ENCODE results near the gene VPS16. TPM values are rescaled to one million over a fixed set of nuclear protein-coding genes. Genes with fewer than 3 reads are reported as not detected.

VPS16 gene
- polyA plus RNA-seq (2011; rRNA removed) (33.5 and 36.7 TPM in 2 replicates), polyA minus RNA-seq (2011; rRNA and poly(A)+ RNA removed) (38.9 and 47.8 TPM in 2 replicates)

GRCh38 chr20:2840138-2840966 lies at the start of gene VPS16, which contains the start of gene PCED1A:
VPS16 (plus strand) TSS chr20:2840745; CDS start chr20:2840775, 30 bp downstream.
PCED1A (minus strand) TSS chr20:2840655; CDS start chr20:2839912, 743 bp downstream.
- TF ChIP-seq CTCF (IDR thresholded peaks at IDR 0.05; ENCODE audit: low read depth, low read length), result no peak
- CTCF ChIA-PET, result interaction anchor here (0.9 to 1.4 kb wide), 3 partner anchors 11 to 85 kb away, joined by 3 to 4 read pairs (median 4); no protein-coding TSS in a partner anchor
- H3K27me3 ChIP-seq (ENCODE audit: control insufficient read depth, insufficient read depth, low read length), result no peaks in the 10 kb centered on the region
- peaks cover 3% of the 10 kb centered on the region; the same call in 1 of the 2 replicates for H3K9me3 ChIP-seq (ENCODE audit: control insufficient read depth, insufficient read depth, low read length)
- peak; percentile 57 for DNase-seq (ENCODE audit: low read depth, low spot score)
- peak within 1 kb of the TSS; percentile 91 for H3K4me3 ChIP-seq (ENCODE audit: low read depth, low read length)
- POLR2A ChIA-PET, result interaction anchor here (1.0 to 1.2 kb wide), 2 partner anchors 23 to 33 kb away, joined by 3 read pairs; partner anchors contain the start of gene PTPRA
- H3K27ac ChIP-seq (ENCODE audit: low read depth, low read length), result peak within 1 kb of the TSS; percentile 86

- H3K4me3 ChIP-seq (ENCODE audit: low read depth, low read length), result no peak overlapping the region
- POLR2A ChIA-PET, result no interaction called here
- no peak overlapping the region for H3K27ac ChIP-seq (ENCODE audit: low read depth, low read length)
- peaks cover 16% of the 10 kb centered on the region for H3K27me3 ChIP-seq (ENCODE audit: control insufficient read depth, insufficient read depth, low read length)
- CTCF ChIA-PET, result no interaction called here
- no peak for TF ChIP-seq CTCF (IDR thresholded peaks at IDR 0.05; ENCODE audit: low read depth, low read length)
- no peaks in the 10 kb centered on the region for H3K9me3 ChIP-seq (ENCODE audit: control insufficient read depth, insufficient read depth, low read length)
- DNase-seq (ENCODE audit: low read depth, low spot score), result no peak
Measured at GRCh38 chr20:2793471-2793870, 47.1 kb upstream of the VPS16 start.

GRCh38 chr20:2794202-2794748 lies 46.3 kb upstream of the VPS16 start:
- ChIA-PET POLR2A (interaction anchor here (0.5 to 0.6 kb wide), 2 partner anchors 18 to 91 kb away, joined by 3 read pairs; no protein-coding TSS in a partner anchor), CTCF (no interaction called here)
- TF ChIP-seq CTCF (IDR thresholded peaks at IDR 0.05; ENCODE audit: low read depth, low read length), result no peak
- Histone ChIP-seq H3K27me3 (ENCODE audit: control insufficient read depth, insufficient read depth, low read length) (peaks cover 21% of the 10 kb centered on the region), H3K9me3 (ENCODE audit: control insufficient read depth, insufficient read depth, low read length) (no peaks in the 10 kb centered on the region), H3K27ac (ENCODE audit: low read depth, low read length) (no peak overlapping the region), H3K4me3 (ENCODE audit: low read depth, low read length) (no peak overlapping the region)
- DNase-seq (ENCODE audit: low read depth, low spot score), result no peak

- no peak for DNase-seq (ENCODE audit: low read depth, low spot score)
- Histone ChIP-seq H3K9me3 (ENCODE audit: control insufficient read depth, insufficient read depth, low read length) (no peaks in the 10 kb centered on the region), H3K27me3 (ENCODE audit: control insufficient read depth, insufficient read depth, low read length) (peaks cover 23% of the 10 kb centered on the region), H3K27ac (ENCODE audit: low read depth, low read length) (no peak overlapping the region), H3K4me3 (ENCODE audit: low read depth, low read length) (no peak overlapping the region)
- TF ChIP-seq CTCF (IDR thresholded peaks at IDR 0.05; ENCODE audit: low read depth, low read length), result no peak
- POLR2A ChIA-PET, result interaction anchor here (0.5 to 0.6 kb wide), 2 partner anchors 15 to 17 kb away, joined by 3 to 5 read pairs; no protein-coding TSS in a partner anchor
- CTCF ChIA-PET, result no interaction called here
Measured at GRCh38 chr20:2794866-2795447, 45.6 kb upstream of the VPS16 start.

Data from AG04450 (cell line).